DMS79 treated with DMSO at 0.1 percent for 48 hours (cell line): Measurements from ENCODE around the gene ANKRD11.
"Not testable (repeated sequence)": the region's sequence is repeated elsewhere in the genome, so short reads cannot be mapped to it uniquely, and the experiment has no call there.

ENCODE experiments used
- DNase-seq: peaks from one replicate; lab custom pipeline; 2025; lab: John Stamatoyannopoulos, UW

Gene ANKRD11

GRCh38 chr16:89450537-89450936 lies 39.8 kb downstream of the ANKRD11 start:
- no peak for DNase-seq

DNA sequence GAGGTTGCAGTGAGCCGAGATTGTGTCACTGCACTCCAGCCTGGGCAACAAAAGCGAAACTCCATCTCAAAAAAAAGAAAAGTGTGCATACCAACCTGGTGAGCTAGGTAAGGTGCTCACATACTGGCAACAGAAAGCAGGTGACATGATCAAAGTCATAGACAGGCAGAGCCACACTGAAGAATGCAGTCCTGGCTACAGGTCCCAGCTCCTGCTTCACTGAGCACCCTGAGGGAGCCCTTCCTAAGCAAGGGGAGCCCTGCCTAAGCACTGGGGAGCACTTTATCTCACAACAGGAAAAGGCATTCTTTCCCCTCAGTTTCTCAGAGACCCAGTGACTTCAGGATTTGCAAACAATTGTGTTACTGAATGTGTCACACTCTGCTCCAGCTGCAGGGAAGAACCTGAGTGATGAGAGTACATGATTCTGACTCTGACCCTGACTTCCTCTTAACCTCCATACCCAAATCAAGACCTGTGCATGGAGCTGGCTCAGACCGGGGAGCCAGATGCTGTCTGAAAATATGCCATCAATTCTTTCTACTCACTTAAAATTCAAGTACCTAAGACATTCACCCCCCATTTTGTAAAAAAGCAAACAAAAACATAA lies 40.5 kb downstream of the ANKRD11 start:
- DNase-seq: no peak

DNA sequence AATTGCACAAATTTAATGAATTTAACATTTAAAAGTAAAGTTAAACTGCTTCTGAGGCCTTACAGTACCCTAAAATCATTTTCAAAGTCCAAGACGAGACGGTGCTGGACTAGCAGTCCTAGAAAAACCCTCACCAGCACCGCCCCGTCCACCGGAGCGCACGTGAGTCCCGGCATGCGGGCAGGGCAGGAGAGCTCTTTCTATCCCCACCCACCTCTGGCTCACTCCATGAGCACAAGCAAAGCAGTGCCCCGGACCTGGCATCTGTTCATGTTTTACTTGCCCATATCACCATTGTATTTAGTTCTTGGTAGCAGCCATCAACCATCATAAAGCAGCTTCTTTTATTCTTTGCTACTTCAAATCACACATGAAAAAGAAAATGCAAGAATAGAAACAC lies 41.7 kb downstream of the ANKRD11 start:
- no peak for DNase-seq

- no peak for DNase-seq
Observed at GRCh38 chr16:89446975-89447293, 43.4 kb downstream of the ANKRD11 start.

GRCh38 chr16:89446136-89446974 lies 44.0 kb downstream of the ANKRD11 start:
- no peak for DNase-seq

DNA sequence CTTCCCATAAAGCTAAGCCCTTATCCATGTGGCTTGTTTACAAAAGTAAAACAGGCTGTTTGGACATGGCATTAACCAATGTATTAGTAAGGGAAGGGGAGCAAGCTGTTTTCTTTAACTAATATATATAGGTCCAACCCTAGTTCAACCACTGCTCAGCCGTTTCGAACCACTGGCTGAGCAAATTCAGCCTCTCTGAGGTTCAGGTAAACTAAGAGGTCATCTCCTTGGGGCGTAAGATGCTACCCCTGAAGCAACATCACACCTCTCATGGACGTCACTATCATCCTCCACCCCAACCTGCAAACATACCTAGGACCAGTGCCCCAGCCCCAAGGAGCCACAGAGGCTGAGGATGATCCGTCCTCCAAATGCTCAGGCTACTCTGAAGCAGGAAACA lies 45.2 kb downstream of the ANKRD11 start:
- DNase-seq: no peak

GRCh38 chr16:89444728-89445127 lies 45.6 kb downstream of the ANKRD11 start:
- DNase-seq: no peak

- peak; percentile 5 for DNase-seq
Observed at GRCh38 chr16:89444151-89444723, 46.1 kb downstream of the ANKRD11 start.

DNA sequence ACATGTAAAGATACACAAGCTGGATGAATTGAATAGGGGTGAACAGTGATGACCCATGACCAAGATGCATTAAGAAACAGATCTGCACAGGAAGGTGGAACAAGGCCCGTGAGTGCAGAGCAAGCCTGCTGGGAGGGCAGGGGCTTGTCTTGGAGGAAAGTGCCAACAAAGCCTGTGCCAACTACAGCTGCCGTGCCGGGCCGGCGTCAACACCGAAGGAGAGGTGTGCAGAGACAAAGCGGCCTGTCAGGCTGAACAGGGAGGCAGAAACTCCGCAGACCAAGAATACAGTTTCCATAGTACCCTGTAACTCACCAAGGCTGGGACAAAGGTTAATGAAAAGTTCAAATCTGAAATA lies 46.7 kb downstream of the ANKRD11 start:
- peak; percentile 71 for DNase-seq

DNA sequence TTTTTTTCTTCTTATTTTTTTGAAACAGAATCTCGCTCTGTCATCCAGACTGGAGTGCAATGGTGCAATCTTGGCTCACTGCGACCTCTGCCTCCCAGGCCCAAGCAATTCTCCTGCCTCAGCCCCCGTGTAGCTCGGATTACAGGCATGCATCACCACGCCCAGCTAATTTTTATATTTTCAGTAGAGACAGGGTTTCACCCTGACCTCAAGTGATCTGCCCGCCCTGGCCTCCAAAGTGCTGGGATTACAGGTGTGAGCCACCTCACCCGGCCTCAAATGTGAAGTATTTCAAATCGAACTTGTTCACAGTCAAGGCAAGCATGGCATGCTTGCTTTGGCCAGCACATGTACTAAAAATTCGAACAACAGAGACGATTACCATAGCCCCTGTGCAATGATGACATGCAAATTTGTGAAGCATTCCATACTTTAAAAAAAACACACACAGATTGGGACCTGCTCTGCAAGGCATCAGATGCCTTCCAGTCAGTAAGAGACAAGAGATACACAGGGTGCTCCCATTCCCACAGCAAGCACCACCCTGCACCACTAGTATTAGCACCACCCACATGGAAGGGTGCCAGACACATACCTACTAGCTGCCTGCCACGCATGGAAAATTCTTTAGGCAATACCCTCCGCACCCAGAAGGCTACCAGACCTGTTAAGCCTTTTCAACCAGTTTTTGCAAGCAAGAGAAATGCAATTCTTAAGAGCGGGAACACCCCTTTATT lies 47.2 kb downstream of the ANKRD11 start:
- DNase-seq: peak; percentile 71

GRCh38 chr16:89442588-89442987 lies 47.8 kb downstream of the ANKRD11 start:
- DNase-seq: no peak

DNA sequence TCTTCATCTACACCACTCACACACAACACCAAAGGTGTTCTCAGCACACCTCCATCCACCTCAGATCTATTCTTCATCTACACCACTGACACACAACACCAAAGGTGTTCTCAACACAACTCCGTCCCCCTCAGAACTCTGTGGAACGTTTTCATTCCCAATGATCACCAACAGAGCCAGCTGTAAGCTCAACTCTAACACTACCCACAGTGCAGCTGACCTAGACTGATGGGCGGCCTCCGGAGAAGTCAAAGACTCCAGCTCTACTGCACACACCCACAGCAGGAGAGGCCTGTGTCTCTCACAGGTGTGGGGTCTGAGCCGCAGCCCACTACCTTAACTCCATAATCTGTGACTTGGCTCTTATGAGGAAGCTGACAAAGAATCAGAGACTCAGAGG lies 50.7 kb downstream of the ANKRD11 start:
- no peak for DNase-seq

DNA sequence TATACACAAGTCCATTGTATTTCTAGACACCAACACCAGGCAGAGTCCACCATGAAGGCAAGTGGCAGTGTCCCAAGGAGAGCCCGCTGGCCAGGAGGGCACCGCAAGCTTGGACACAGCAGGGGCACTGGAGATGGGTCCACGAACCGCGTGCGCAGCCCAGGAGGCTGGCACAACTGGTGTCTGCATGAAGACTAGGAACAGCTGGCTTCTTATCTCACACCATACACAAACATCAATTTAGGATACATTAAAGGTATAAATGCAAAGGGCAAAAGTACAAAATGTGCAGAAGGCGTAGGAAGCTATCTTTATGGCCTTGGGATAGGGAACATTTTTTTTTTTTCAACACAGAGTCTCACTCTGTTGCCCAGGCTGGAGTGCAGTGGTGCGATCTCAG lies 52.4 kb downstream of the ANKRD11 start:
- DNase-seq: no peak

GRCh38 chr16:89437251-89437987 lies 52.9 kb downstream of the ANKRD11 start:
- DNase-seq: no peak

GRCh38 chr16:89436366-89436765 lies 54.0 kb downstream of the ANKRD11 start:
- DNase-seq: no peak

DNA sequence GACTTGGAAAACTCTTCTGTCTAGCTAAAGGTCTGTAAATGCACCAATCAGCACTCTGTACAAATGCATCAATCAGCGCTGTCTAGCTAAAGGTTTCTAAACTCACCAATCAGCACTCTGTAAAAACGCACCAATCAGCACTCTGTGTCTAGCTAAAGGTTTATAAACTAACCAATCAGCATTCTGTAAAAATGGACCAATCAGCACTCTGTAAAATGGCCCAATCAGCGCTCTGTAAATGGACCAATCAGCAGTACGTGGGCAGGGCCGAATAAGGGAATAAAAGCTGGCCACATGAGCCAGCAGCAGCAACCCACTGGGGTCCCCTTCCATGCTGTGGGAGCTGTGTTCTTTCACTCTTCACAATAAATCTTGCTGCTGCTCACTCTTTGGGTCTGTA lies 55.3 kb downstream of the ANKRD11 start:
- not testable (repeated sequence) for DNase-seq

DNA sequence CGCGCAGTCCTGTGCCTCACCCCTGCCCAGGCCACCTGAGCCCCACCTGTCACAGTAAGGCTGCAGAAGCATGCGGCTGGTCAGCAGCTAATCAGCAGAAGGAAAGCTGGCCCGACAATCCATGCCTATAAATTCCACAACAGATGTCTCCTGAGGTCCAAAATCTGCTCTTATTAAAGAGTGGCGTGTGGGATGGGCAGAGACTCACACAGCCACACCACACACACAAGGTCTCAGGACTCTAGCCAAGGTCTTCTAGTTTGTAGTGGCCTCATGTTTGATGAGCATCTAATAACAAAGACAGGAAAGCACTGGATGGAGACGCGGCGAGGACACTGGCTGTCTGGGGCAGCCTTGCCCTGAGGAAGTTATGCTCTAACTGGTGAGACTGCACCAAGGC lies 55.9 kb downstream of the ANKRD11 start:
- DNase-seq: no peak

- DNase-seq: not testable (repeated sequence)
Observed at GRCh38 chr16:89433363-89433984, 56.9 kb downstream of the ANKRD11 start.

DNA sequence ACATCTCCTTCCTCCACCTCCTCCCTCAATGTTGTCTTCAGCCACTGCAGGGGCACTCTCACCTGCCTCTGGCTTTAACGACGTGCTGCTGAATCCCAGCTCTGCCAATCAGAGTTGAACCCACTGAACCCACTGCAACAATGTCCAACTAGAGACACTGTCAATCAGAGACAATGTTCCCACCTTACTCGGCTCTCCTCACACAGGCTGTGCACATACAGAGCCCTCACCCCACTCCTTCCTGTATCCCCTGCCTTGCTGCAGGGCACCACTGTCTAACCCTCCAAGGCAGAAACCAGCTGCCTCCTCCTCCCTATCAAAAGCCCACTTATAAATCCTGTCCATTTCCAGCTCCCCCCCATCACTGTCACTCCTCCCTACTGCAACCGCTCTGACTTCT lies 58.7 kb downstream of the ANKRD11 start:
- no peak for DNase-seq

GRCh38 chr16:89431158-89431584 lies 59.2 kb downstream of the ANKRD11 start:
- DNase-seq: peak; percentile 22

GRCh38 chr16:89430436-89431157 lies 59.8 kb downstream of the ANKRD11 start:
- peak; percentile 22 for DNase-seq
